Measurements from ENCODE around the gene ATP5IF1.

The ATP5IF1 gene

DNA sequence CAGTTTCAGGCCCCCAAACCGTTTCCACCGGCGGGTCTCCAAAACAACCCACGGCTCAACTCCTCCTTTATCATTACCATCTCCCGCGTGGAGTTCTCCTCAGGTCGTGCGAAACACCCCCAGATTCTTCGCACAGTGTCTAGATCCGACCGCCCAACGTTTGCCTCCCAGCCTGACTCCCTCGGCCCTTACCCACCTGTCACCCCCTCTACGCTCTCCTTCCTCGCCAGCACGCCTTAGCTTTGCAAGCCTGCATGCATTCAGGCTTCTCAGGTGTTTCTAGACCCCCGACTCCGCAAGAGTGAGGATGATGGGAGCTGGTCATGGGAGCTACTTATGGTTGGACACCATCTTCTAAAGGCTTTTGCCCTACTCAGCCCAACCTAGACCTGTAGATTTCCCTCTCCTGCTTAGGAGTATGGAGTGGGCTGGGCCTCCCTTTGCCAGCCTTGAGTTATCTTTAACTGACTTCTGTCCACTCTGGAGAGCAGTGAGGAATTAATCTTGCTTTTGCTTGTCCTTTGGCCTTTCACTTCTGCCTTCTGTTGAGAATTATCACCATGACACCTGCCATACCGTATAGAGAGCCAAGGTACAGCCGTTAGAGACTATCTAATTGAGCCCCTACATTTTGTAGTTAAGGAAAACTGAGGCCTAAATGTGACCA, 865 bp downstream of the ATP5IF1 start:
- DNase-seq (ENCODE audit: low spot score) = no peak
- no peak for FAIRE-seq

DNA sequence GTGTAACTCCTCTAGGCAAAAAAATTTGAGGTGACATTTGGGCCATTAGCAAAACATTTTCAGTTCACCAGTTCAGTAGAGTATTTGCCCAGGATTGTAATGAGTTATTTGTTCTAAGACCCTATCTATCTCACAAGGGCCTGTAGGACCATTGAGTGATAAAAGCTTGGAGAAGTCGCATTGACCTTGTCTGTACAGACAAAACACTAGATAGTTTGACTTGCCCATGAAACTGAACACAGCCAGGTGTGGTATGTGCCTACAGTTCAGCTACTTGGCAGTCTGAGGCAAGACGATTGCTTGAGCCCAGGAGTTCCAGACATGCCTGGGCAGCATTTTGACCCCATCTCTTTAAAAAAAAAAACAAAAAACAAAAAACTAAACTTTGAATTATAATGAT, 3.1 kb downstream of the ATP5IF1 start:
- FAIRE-seq = no peak
- no peak for DNase-seq (ENCODE audit: low spot score)

DNA sequence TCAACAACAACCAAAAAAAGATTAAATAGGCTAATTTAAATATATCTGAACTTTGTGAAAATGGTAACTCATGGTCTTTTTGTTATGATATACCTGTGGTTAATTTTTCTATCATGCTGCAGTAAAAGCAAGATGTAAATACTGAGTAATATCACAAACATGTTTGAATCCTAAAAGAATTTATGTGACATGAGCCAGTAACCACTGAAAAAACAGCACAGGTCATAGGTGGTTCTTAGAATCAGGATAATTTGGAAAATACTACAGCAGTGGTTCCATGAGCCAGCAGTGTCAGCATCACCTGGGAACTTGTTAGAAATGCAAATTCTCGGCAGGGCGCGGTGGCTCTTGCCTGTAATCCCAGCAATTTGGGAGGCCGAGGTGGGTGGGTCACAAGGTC, 4.1 kb downstream of the ATP5IF1 start:
- DNase-seq (ENCODE audit: low spot score) = no peak

DNA sequence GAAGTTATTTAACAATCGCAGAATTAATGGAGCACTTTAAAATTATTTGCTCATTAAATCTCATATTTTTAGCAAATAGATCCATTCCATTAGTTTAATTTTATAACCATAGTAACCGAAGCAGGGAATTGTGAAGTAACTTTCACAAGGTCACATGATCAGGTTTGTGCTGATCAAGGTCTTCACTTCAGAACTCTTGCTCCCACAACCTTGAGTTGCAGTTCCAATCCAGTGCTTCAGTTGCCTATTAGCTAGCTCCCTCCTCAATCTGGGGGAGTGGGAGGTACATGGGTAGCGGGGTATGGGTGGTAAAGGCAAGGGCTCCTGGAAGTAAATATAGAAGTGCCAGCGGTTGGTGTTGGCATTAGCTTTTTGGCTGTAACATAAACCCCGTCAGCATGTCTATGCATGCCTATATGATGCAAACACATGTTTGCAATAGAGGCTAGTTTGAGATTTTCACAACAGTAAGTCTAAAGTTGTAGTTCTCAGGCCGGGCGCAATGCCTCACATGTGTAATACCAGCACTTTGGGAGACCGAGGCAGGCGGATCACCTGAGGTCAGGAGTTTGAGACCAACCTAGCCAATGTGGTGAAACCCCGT, 5.8 kb downstream of the ATP5IF1 start:
- FAIRE-seq (no peak), DNase-seq (ENCODE audit: low spot score) (no peak)

More for the DNA sequence above, 4.1 kb downstream of the ATP5IF1 start:
- no peak for FAIRE-seq

DNA sequence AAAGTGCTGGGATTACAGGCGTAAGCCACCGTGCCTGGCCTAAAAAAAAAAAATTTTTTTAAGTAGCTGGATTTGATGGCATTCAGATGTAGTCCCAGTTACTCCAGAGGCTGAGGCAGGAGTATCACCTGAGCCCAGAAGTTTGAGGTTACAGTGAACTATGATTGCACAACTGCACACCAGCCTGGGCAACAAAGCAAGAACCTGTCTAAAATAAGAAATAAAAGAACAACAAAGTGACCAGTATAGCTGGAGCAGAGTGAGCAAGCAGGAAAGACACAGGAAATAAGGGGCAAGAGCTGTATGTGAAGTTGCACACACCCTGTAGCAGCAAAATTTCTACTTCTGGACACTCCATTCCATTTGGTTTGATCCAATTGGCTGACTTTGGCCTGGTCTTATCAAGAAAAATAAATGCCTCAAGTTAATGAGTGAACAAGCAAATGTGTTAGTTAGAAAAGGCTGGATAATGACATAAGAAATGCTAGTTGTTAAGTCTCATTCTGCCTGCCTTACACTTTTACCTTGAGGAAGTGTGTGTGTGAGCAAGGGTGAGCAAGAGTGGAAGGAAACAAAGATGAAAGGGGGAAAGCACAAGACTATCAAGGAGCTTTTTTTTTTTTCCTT, 7.9 kb downstream of the ATP5IF1 start:
- no peak for DNase-seq (ENCODE audit: low spot score)
- no peak for FAIRE-seq

DNA sequence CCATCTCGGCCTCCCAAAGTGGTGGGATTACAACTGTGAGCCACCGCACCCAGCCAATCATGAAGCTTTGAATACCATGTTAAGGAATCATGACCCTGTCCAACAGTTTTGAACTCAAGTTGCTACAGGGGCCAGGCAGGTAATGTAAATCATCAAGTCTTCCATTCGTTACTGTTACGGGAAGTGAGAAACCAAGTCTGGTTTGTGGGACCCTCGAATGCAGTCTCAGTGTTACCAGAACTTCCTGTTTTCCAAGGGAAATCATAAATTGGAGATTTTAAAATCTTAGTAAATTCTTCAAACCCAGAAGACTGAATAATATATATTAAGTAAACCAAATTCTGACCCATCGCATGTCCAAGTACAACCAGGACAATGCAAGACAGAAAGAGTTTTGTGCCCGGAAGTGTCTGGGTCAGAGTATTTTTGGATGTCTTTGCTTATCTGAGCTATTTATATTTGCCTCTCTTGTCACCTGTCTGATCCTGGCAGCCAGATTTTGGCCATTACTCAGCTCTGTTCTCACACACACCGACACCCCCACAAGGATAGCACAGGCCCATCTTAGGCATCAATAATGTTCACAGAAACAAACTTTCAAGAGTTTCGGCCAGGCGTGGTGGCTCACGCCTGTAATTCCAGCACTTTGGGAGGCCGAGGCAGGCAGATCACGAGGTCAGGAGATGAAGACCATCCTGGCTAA, 8.8 kb downstream of the ATP5IF1 start:
- FAIRE-seq (no peak), DNase-seq (ENCODE audit: low spot score) (no peak)

DNA sequence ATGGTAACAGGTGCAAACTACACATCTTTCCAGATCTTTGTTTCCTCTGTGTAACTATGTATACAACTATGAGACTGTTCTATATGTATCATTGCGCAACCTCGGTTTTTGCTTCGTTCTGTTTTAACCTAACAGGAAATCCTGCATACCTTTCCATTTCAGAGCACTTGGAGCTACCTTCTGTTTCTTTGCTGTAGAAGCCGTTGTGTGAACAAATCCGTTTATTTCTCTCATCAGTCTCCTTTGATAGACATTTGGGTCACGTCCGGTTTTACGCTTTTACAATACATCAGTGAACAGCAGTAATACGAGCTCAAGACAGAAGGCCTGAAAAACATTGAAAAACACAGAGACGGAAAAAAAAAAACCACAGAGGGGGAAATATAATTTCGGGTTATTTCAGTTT, 10.5 kb downstream of the ATP5IF1 start:
- DNase-seq (ENCODE audit: low spot score) = peak; percentile 55

GRCh38 chr1:28247612-28248272, 11.8 kb downstream of the ATP5IF1 start:
- FAIRE-seq (no peak), DNase-seq (ENCODE audit: low spot score) (no peak)

More for the DNA sequence above, 10.5 kb downstream of the ATP5IF1 start:
- FAIRE-seq = no peak

- FAIRE-seq = peak; percentile 38
Observed at GRCh38 chr1:28248273-28249012, 12.5 kb downstream of the ATP5IF1 start.

DNA sequence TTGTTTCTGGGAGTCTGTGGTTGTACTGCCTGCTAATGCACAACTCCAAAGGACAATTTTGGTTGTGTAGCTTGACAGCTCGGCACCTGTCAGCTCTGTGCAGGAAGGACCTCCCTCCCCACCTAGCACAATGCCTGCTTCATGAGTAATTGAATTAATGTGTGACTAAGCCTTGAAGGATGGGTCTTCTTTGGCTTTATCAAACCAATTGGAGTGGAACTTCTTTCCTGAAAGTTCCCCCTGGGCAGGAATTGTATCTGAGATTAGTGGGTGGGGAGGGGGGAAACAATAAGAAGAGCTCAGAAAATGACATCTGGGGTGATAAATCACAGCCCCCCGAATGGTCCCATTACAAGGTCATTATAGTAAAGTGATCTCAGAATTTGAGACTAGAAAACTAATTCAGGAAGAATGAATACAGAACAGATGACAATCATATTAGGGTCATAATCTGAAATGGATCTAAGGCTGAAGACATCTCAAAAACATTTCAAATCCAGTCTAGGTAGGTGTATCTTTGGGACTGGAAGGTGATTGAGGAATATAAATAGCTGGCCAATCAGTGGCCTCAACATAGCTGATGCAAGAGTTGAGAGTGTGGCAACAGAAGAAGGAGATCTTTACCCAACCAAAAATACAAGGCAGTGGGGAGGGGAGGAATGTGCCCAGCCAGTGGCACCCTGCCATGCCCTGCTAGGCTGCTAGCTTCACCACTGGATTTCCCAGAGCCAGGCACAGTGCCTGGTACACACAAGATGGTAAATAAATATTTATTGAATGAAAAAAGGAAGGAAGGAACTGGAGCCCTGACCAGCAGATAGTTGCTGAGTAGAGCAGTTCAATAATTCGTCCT, 13.3 kb downstream of the ATP5IF1 start:
- peak; percentile 55 for FAIRE-seq

More at GRCh38 chr1:28248273-28249012, 12.5 kb downstream of the ATP5IF1 start:
- peak; percentile 58 for DNase-seq (ENCODE audit: low spot score)

DNA sequence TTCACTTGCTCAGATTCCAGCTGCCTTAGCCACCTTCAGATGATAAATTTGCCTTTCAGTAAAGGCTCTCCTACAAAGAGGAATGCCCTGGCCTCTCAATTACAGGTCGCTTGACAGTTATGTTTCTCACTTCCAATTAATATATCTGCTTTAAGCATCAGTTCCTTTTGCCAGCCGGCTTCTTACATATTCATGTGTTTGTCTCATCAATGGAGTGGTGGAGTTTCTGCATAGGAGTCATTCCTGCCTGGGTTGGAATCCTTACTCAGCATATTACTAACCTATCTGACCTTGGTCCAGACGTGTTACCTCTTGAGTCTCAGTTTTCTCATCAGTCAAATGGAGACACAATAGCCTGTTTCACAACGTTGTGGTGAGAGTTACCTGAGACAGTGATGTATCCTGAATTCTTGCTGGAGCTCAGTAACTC, 14.0 kb downstream of the ATP5IF1 start:
- FAIRE-seq = no peak

More for the DNA sequence above, 13.3 kb downstream of the ATP5IF1 start:
- peak; percentile 68 for DNase-seq (ENCODE audit: low spot score)

GRCh38 chr1:28256197-28256827, 20.4 kb downstream of the ATP5IF1 start:
- DNase-seq (ENCODE audit: low spot score) (no peak), FAIRE-seq (no peak)

More for the DNA sequence above, 14.0 kb downstream of the ATP5IF1 start:
- DNase-seq (ENCODE audit: low spot score) = no peak

- DNase-seq (ENCODE audit: low spot score) = no peak
- FAIRE-seq = no peak
Observed at GRCh38 chr1:28257736-28258135, 21.8 kb downstream of the ATP5IF1 start.

GRCh38 chr1:28258628-28259251, 22.8 kb downstream of the ATP5IF1 start:
- FAIRE-seq (no peak), DNase-seq (ENCODE audit: low spot score) (no peak)

DNA sequence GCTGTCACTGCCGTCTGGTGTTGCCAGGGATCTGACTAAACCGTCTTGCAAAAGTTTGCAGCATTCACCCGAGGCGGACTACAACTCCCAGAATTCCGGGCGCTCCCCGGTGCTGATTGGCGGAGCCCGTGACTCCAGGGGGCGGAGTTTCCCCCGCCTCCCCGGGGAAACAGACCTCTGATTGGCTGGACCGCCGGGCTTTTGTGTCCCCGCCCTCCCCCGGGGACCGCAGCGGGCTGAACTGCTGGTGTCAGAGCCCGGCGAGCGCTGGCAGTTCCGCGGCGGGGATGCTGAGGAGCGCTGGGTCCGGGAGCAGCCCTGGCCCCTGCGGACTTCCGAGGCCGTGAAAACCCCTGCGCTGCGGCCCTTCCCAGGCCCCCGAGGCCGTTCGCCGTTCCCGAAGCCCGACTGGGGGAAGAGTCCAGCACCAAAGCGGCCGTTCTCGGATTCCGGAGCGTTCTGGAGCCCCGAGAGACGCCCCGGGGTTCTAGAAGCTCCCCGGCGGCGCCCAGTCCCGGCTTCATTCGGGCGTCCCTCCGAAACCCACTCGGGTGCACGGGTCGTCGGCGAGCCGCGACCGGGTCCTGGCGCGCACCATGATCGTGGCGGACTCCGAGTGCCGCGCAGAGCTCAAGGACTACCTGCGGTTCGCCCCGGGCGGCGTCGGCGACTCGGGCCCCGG, 23.5 kb downstream of the ATP5IF1 start, which contains the start of gene SESN2:
Gene SESN2 (plus strand): TSS at position 267 of the 682 bp plus-strand sequence. CDS start 330 bp downstream, at position 597.
- peak; percentile 94 for FAIRE-seq
- peak; percentile 97 for DNase-seq (ENCODE audit: low spot score)

DNA sequence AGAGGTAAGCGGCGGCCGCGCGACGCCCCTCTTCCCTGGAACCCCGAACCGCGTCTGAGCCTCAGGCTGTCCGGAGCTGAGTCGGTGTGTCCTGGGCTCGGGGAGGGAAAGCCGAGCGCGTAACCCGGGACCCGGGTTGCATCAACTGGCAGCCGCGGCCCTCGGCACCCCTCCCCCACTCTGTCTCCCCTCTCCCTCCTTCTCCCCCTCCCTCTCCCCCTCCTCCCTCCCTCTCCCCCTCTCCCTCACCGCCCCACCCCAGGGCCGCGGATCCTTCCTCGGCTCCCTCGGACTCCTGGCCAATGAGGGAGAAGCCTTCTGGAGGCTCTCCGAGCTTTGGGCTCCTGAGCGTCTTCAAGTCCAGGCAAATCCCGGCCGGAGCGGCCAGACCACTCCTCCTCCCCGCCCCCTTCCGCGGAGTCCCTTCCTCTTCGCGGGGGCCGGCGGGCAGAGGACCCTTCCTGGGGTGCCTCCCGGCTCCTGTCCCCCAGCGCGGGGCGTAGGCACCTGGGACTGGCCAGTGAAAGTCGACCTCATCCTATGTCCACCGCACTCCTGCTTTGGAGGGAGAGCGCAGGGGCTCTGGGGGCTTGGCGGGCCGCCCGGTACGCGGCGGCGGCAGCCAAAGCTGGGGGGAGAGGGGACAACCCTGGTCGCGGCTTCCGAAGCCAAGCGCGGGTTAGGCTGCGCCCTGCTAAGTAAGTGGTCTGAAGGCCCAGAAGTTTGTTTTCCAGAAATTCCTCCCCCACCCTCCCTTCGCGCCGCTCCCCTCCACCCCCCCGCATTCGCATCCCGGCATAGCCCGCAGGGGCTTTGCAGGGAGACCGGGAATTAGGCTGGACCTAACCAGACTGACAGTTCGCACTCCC, 24.2 kb downstream of the ATP5IF1 start:
- DNase-seq (ENCODE audit: low spot score) (peak; percentile 40), FAIRE-seq (no peak)

GRCh38 chr1:28260803-28261174, 24.9 kb downstream of the ATP5IF1 start:
- FAIRE-seq (no peak), DNase-seq (ENCODE audit: low spot score) (no peak)

All from RCC 7860 (cell line).